HG03045 (cell line): ENCODE measurements around the gene CCDC66.
"Not testable (repeated sequence)": the region's sequence is repeated elsewhere in the genome, so short reads cannot be mapped to it uniquely, and the experiment has no call there.

ENCODE experiments used
- ATAC-seq: cut with Tn5 transposase; IDR thresholded peaks from one replicate; pipeline ENCODE4 v1.9.1; 2021; ENCODE audit warnings: mild to moderate bottlenecking, moderate library complexity; ENCODE audit not compliant: unreplicated experiment

CCDC66 gene

GRCh38 chr3:56556908-56557830 is at the start of gene CCDC66:
Gene CCDC66, plus strand, starts transcription at chr3:56557175. Its CDS starts 68 bp downstream, at chr3:56557243.
- peak; percentile 100 for ATAC-seq

DNA sequence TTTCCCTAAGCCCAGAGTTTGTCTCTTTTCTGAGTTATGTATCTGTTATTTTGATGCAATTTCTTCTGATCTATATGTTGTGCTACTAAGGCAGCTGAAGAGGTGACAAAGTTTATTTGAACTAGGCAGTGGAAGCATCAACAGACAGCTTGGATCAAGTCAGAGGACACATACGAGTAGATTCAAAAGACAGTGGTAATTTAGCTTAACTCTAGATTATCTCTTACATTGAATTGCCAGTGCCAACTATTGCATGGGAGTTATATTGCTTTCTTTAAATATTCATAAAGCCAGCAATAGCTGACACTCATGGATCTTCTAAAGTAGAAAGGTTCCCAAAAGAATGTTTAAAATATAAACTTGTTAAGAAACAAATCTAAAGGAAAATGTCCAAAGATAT is 37.3 kb upstream of the CCDC66 start:
- ATAC-seq = no peak

GRCh38 chr3:56522374-56522773 is 34.6 kb upstream of the CCDC66 start:
- no peak for ATAC-seq

GRCh38 chr3:56525291-56525690 is 31.7 kb upstream of the CCDC66 start:
- ATAC-seq = no peak

- no peak for ATAC-seq
Measured at GRCh38 chr3:56536735-56537134, 20.2 kb upstream of the CCDC66 start.

- ATAC-seq = no peak
Measured at GRCh38 chr3:56547486-56547885, 9.5 kb upstream of the CCDC66 start.

- ATAC-seq = no peak
Measured at GRCh38 chr3:56557831-56558170, 826 bp downstream of the CCDC66 start.

- no peak for ATAC-seq
Measured at GRCh38 chr3:56573501-56573900, 16.5 kb downstream of the CCDC66 start.

DNA sequence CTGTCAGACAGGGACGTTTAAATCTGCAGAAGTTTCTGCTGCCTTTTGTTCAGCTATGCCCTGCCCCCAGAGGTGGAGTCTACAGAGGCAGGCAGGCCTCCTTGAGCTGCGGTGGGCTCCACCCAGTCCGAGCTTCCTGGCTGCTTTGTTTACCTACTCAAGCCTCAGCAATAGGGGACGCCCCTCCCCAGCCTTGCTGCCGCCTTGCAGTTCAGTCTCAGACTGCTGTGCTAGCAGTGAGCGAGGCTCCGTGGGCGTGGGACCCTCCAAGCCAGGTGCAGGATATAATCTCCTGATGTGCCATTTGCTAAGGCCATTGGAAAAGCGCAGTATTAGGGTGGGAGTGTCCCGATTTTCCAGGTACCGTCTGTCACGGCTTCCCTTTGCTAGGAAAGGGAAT is 25.0 kb downstream of the CCDC66 start:
- not testable (repeated sequence) for ATAC-seq

GRCh38 chr3:56584275-56584674 is 27.3 kb downstream of the CCDC66 start:
- ATAC-seq = not testable (repeated sequence)

DNA sequence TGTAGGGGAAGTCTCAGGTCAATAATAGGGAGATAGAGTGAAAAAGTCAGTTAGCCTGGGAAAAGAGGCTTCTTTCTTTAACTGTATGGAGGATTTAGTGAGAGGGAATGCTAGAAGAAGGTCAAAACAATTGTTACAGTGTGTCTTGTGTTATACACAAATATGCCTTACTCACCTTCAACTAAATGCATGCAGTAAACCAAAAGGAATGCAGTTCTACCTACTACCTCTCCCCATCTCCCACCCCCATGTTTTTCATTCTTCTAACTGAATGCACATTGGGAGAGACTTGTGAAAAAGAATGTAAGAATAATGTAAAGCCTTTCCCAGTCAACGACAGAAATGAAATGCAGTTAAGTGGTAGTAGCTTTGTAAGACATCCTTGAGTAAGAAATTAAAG is 33.8 kb downstream of the CCDC66 start:
- no peak for ATAC-seq

DNA sequence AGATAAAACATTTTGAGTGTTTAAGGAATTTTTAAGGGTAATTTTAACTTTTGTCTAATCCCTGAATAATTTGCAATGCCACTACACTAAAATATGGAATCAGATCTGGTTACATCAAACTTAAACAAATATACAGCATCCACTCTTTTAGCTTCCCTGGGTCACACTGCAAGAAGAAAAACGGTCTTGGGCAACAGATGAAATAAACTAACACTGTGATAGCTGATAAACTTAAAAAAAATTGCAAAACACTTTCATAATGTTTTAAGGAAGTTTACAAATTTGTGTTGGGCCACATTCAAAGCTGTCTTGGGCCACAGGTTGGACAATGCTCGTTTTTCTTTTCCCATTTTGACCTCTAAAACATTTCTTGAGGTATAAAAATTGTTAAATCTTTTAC is 34.3 kb downstream of the CCDC66 start:
- ATAC-seq = no peak

DNA sequence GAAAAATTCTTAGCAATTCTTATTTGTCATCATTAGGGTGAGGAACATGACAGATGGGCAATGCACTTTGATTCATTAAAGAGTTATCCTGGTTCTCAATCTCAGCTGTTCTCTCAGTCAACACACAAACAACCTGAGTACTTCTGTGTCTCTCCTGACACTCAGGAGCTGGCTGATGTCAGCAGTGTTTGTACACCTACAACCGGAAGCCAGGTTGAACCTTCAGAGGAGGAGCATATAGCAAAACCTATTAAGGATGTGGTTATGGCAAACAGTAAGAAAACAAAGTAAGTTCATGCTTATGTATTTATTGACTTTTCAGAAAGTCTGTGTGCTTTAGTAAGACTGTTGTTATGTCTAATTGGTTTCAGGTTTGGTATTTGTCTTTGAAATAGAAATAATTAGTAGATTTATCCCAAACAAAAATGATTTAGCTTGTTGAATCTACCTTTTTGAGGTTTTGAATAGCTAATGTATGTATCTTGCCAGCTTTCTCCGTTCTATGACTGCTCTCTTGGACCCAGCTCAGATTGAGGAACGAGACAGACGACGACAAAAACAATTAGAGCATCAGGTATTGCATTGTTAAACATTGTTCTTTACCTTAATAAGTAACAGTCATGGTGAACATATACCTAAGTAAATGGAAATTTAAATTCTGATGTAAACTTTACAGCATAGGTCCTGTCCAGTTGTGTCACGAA is 36.6 kb downstream of the CCDC66 start:
- no peak for ATAC-seq

DNA sequence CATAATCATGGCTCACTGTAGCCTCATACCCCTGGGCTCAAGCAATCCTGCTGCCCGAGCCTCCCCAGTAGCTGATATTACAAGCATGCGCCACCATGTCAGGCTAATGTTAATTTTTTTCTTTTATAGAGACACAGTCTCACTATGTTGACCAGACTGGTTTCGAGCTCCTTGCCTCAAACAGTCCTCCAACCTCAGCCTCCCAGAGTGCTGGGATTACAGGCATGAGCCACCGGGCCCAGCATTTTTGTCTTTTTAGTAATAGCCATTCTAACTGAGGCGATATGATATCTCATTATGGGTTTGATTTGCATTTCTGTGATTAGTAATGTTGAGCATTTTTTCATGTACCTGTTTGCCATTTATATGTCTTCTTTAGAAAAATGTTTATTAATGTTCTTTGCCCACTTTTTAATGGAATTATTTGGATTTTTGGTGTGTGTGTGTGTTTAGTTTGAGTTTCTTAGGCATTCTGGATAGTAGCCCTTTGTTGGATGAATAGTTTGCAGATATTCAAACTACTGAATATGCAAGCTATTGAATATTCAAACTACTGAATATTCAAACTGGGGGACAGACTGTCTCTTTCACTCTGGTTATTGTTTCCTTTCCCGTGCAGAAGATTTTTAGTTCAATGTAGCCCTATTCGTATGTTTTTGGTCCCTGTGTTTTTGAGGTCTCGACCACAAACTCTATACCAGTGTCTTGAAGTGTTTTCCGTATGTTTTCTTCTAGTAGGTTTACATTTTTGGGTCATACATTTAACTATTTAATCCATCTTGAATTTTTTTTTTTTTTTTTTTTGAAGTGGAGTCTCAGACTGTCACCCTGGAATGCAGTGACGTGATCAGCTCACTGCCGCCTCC is 39.2 kb downstream of the CCDC66 start:
- no peak for ATAC-seq

DNA sequence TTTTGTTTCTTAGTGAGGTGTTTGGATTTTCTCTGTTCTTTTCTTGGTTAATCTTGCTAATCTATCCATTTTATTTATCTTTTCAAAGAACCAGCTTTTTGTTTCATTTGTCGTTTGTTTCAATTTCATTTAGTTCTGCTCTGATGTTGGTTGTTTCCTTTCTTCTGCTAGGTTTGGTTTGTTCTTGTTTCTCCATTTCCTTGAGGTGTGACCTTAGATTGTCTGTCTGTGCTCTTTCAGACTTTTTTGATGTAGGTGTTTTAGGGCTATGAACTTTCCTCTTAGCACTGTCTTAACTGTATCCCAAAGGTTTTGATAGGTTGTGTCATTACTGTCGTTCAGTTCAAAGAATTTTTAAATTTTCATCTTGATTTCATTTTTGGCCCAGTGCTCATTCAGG is 51.5 kb downstream of the CCDC66 start:
- ATAC-seq = not testable (repeated sequence)

- no peak for ATAC-seq
Measured at GRCh38 chr3:56610669-56611335, 53.8 kb downstream of the CCDC66 start.

- no peak for ATAC-seq
Measured at GRCh38 chr3:56611364-56611763, 54.4 kb downstream of the CCDC66 start.

DNA sequence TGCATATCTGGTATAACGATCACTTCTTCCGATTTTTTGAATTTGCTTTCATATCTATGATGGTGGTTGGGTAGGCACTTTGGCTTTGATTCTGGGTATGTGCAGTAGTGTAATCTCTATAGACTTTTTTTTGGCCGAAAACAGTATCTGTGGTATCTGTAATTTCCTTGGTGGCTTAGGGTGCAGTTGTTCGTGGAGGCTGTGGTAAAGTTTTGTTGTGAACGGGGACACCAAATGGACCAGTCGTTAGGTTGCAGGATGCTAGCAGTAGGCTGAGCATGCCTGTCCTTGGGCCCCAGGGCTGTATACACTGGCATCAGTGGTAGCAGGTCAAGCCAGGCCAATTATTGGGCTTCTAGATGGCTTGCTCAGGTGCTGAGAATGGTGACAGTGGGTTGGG is 55.2 kb downstream of the CCDC66 start:
- ATAC-seq = no peak

DNA sequence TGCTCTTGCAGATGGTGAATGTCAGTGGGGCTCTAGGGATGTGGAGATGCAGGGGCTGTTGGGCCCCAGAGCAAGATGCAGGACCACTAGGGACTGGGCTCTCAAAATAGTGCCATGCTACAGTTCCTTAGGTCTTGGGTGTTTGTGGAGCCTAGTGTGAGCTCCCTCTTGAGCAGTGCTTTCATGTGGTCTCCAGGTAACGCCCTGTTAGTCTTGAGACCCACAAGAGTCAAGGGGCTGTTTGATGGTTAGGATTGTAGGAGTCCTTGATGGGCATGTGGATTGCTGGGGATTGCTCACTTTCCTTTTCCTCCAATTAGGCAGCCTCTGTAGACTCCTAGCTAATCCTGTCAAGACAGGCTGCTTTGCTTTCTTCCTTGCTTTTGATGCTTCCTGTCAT is 56.0 kb downstream of the CCDC66 start:
- ATAC-seq = no peak

GRCh38 chr3:56616478-56617006 is 59.6 kb downstream of the CCDC66 start:
- no peak for ATAC-seq
